ENCODE data around the gene XPR1.
A peak's percentile ranks its signal among the peaks of the same experiment; 100 is the strongest.

XPR1 gene

GRCh38 chr1:180936110-180937011 is 304.5 kb downstream of the XPR1 start:
- DNase-seq, result no peak

- no peak for DNase-seq
These were observed 305.2 kb downstream of the XPR1 start for GRCh38 chr1:180937012-180937372.

GRCh38 chr1:180937624-180938225 is 305.9 kb downstream of the XPR1 start:
- DNase-seq, result peak; percentile 25

GRCh38 chr1:180939073-180939710 is 307.4 kb downstream of the XPR1 start:
- DNase-seq, result no peak

- DNase-seq, result no peak
These were observed 307.9 kb downstream of the XPR1 start for GRCh38 chr1:180939711-180940103.

Measured in NK-92 treated with Interleukin-12 subunit alpha and Interleukin-12 subunit beta, amount 100 ng/mL, for 24 hours (cell line).